HepG2 (cell line): ENCODE data around the gene NINJ2. TPM values are rescaled to one million over a fixed set of nuclear protein-coding genes. Genes with fewer than 3 reads are reported as not detected.

ENCODE experiments used
- AGO1 ChIP-seq: fragments of 200-400 bp; formaldehyde crosslinking; IDR thresholded peaks from 2 replicates; pipeline ENCODE4 v1.6.1; 2017; ENCODE audit warnings: mild to moderate bottlenecking, low read depth, low read length, moderate library complexity; ENCODE audit not compliant: poor library complexity, severe bottlenecking
- ASH2L ChIP-seq: fragments of 300-600, 200-600 bp; sonication (generic); IDR thresholded peaks from 2 replicates; pipeline ENCODE4 v1.7.0; 2017; ENCODE audit warnings: low read depth, mild to moderate bottlenecking, moderate library complexity, mixed read lengths, low read length; ENCODE audit not compliant: insufficient read length
- BHLHE40 ChIP-seq: IDR thresholded peaks from 2 replicates; pipeline ENCODE4 v1.6.1; 2011; ENCODE audit warnings: low read length, improper control_type of control experiment
- GRHL1 ChIP-seq: sonication (generic); formaldehyde crosslinking; conservative IDR thresholded peaks from 2 replicates; pipeline ENCODE4 v1.8.0; 2022; ENCODE audit warnings: missing genetic modification reagents
- HINFP ChIP-seq: sonication (generic); formaldehyde crosslinking; IDR thresholded peaks from 2 replicates; pipeline ENCODE4 v1.4.0; 2020; ENCODE audit warnings: low read depth, mild to moderate bottlenecking, missing genetic modification reagents
- HMG20B ChIP-seq: conservative IDR thresholded peaks from 2 replicates; pipeline ENCODE4 v1.6.1; 2016; ENCODE audit warnings: missing genetic modification reagents, missing compliant biosample characterization
- KAT7 ChIP-seq: IDR thresholded peaks from 2 replicates; pipeline ENCODE4 v1.6.1; 2018; ENCODE audit warnings: borderline replicate concordance, missing compliant biosample characterization
- MIXL1 ChIP-seq: IDR thresholded peaks from 2 replicates; pipeline ENCODE4 v1.6.1; 2016
- NFATC3 ChIP-seq: sonication (generic); formaldehyde crosslinking; IDR thresholded peaks from 2 replicates; pipeline ENCODE4 v1.5.1; 2020; ENCODE audit warnings: mild to moderate bottlenecking, missing genetic modification reagents
- NR2F6 ChIP-seq, 2 experiments: IDR thresholded peaks; 2 replicates each; pipeline ENCODE4 v1.6.1; 2016; ENCODE audit warnings: antibody characterized with exemption in 1 of 2, mild to moderate bottlenecking in 1 of 2
- ONECUT2 ChIP-seq: sonication (generic); formaldehyde crosslinking; IDR thresholded peaks from 2 replicates; pipeline ENCODE4 v1.4.0; 2020; ENCODE audit warnings: missing genetic modification reagents
- RORA ChIP-seq: sonication (generic); formaldehyde crosslinking; IDR thresholded peaks from 2 replicates; pipeline ENCODE4 v1.5.0; 2020; ENCODE audit warnings: mild to moderate bottlenecking, missing genetic modification reagents, moderate library complexity
- SPEN ChIP-seq: sonication (generic); formaldehyde crosslinking; IDR thresholded peaks from 2 replicates; pipeline ENCODE4 v1.5.1; 2020; ENCODE audit warnings: low read depth, mild to moderate bottlenecking, missing genetic modification reagents
- ZNF333 ChIP-seq: sonication (generic); formaldehyde crosslinking; IDR thresholded peaks from 2 replicates; pipeline ENCODE4 v1.4.0; 2020; ENCODE audit warnings: mild to moderate bottlenecking, missing genetic modification reagents, borderline replicate concordance
- ZNF510 ChIP-seq: sonication (generic); formaldehyde crosslinking; IDR thresholded peaks from 2 replicates; pipeline ENCODE4 v1.4.0; 2020; ENCODE audit warnings: low read depth, mild to moderate bottlenecking, missing genetic modification reagents
- ZNF546 ChIP-seq: sonication (generic); formaldehyde crosslinking; conservative IDR thresholded peaks from 2 replicates; pipeline ENCODE4 v1.8.1; 2023; ENCODE audit warnings: mild to moderate bottlenecking, missing genetic modification reagents
- ZNF567 ChIP-seq: sonication (generic); formaldehyde crosslinking; IDR thresholded peaks from 2 replicates; pipeline ENCODE4 v1.8.1; 2023; ENCODE audit warnings: mild to moderate bottlenecking, missing genetic modification reagents, borderline replicate concordance
- ZNF724P ChIP-seq: sonication (generic); formaldehyde crosslinking; IDR thresholded peaks from 2 replicates; pipeline ENCODE4 v1.8.0; 2022; ENCODE audit warnings: missing genetic modification reagents, borderline replicate concordance
- ZNF792 ChIP-seq: IDR thresholded peaks from 2 replicates; pipeline ENCODE4 v1.6.1; 2016
- ZNF841 ChIP-seq: sonication (generic); formaldehyde crosslinking; IDR thresholded peaks from 2 replicates; pipeline ENCODE4 v1.8.1; 2023; ENCODE audit warnings: missing genetic modification reagents, borderline replicate concordance
- ZSCAN22 ChIP-seq: sonication (generic); formaldehyde crosslinking; IDR thresholded peaks from 2 replicates; pipeline ENCODE4 v1.4.0; 2020; ENCODE audit warnings: mild to moderate bottlenecking, missing genetic modification reagents
- polyA plus RNA-seq, 8 experiments: library from polyadenylated mRNA; depleted of rRNA in 3 of 8; stranded (reverse) in 7 of 8; unstranded in 1 of 8; fragments of >200 nt; fragmentation: Illumina TruSeq in 4 of 8; extraction: Trizol in 4 of 8; gene quantifications; 2 replicates each; pipeline versions ENCODE4 v1.2.1 to v1.2.3, GENCODE V29; 2011 to 2016; ENCODE audit warnings: low read depth in 4 of 8, missing spikeins in 1 of 8, mixed read lengths in 1 of 8; ENCODE audit not compliant: insufficient read depth in 1 of 8
- total RNA-seq, 5 experiments: library from RNA; depleted of rRNA; stranded (reverse); fragments of >200 nt; fragmentation: Illumina TruSeq; extraction: Trizol; gene quantifications; 2 replicates each; pipeline ENCODE4 v1.2.3, GENCODE V29; 2016; ENCODE audit warnings: low read depth in 1 of 5
- TF ChIP-seq, protein P1 (sequence below): sonication (generic); formaldehyde crosslinking; IDR thresholded peaks from 2 replicates; pipeline ENCODE4 v1.4.0; 2020; ENCODE audit warnings: mild to moderate bottlenecking, missing genetic modification reagents
- TF ChIP-seq, protein P2 (sequence below): sonication (generic); formaldehyde crosslinking; IDR thresholded peaks from 2 replicates; pipeline ENCODE4 v1.4.0; 2020; ENCODE audit warnings: missing genetic modification reagents
- TF ChIP-seq, protein P3 (sequence below): sonication (generic); formaldehyde crosslinking; IDR thresholded peaks from 2 replicates; pipeline ENCODE4 v1.8.0; 2022; ENCODE audit warnings: missing genetic modification reagents, low read depth, mild to moderate bottlenecking, borderline replicate concordance

Gene NINJ2
- total and polyA plus RNA-seq, 2 of the 13 experiments (the other 11 are each of a cell fraction or from before 2014, with no cell fraction given), result 0.62 to 3.8 TPM

DNA sequence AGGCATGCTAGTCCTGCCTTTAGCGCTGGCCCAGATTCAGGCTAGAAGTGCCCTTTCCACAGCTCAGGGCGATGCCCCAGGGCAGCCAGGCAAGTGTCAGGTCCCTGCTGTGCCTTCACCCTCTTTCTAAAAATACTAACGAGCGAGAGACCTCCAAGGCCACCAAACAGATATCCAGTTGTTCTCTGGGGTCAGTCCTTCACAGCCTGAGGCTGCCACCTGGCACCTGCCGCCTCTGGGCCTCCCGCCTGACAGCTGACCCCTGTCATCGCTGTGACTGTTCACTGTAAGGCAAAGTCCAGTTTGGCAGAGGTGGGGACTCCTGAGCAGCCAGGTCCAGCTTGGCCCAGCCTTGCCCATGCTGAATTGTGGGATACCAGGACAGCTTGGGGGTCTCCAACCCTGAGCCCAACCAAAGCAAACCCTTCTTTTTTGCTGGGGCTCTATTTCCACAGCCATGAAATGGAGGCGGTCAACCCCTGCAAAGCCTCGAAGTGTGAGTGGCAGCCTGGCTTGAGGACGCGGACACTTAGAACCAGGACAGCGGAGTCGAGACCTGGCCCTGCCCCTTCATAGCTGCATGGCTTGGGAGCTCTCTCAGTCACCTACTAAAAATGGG, 79.9 kb downstream of the NINJ2 start (continued):
- TF ChIP-seq, protein P1, sequence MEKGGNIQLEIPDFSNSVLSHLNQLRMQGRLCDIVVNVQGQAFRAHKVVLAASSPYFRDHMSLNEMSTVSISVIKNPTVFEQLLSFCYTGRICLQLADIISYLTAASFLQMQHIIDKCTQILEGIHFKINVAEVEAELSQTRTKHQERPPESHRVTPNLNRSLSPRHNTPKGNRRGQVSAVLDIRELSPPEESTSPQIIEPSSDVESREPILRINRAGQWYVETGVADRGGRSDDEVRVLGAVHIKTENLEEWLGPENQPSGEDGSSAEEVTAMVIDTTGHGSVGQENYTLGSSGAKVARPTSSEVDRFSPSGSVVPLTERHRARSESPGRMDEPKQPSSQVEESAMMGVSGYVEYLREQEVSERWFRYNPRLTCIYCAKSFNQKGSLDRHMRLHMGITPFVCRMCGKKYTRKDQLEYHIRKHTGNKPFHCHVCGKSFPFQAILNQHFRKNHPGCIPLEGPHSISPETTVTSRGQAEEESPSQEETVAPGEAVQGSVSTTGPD (CRISPR knock-in tag), result peak; percentile 78
- no peak for TF ChIP-seq ZNF841
- no peak for TF ChIP-seq ZNF546 (CRISPR knock-in tag)
- TF ChIP-seq ZNF333 (CRISPR knock-in tag), result peak; percentile 63; the same call in 1 of the 2 replicates
- TF ChIP-seq ZNF567, result peak; percentile 88
- TF ChIP-seq NFATC3 (CRISPR knock-in tag), result no peak
- TF ChIP-seq ONECUT2 (CRISPR knock-in tag), result no peak
- no peak for TF ChIP-seq GRHL1 (CRISPR knock-in tag)
- TF ChIP-seq BHLHE40, result peak; percentile 57; the same call in 1 of the 2 replicates
- no peak for TF ChIP-seq HINFP (CRISPR knock-in tag)
- peak; percentile 91 for TF ChIP-seq NR2F6 (IDR thresholded peaks at IDR 0.05)
- peak; percentile 96 for TF ChIP-seq NR2F6 (CRISPR knock-in tag; IDR thresholded peaks at IDR 0.05)
- TF ChIP-seq MIXL1 (CRISPR knock-in tag), result peak; percentile 75; the same call in 1 of the 2 replicates
- TF ChIP-seq, protein P2, sequence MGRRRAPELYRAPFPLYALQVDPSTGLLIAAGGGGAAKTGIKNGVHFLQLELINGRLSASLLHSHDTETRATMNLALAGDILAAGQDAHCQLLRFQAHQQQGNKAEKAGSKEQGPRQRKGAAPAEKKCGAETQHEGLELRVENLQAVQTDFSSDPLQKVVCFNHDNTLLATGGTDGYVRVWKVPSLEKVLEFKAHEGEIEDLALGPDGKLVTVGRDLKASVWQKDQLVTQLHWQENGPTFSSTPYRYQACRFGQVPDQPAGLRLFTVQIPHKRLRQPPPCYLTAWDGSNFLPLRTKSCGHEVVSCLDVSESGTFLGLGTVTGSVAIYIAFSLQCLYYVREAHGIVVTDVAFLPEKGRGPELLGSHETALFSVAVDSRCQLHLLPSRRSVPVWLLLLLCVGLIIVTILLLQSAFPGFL, result no peak
- no peak for TF ChIP-seq RORA (CRISPR knock-in tag)
- TF ChIP-seq ZNF510 (CRISPR knock-in tag), result no peak
- TF ChIP-seq SPEN, result peak; percentile 83
- TF ChIP-seq, protein P3, sequence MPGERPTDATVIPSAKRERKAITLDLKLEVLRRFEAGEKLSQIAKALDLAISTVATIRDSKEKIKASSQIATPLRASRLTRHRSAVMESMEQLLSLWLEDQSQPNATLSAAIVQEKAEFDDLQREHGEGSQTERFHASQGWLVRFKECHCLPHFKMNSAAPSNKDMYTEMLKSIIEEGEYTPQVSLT, result no peak
- peak; percentile 72; the same call in 1 of the 2 replicates for TF ChIP-seq HMG20B (CRISPR knock-in tag)
- peak; percentile 59; the same call in 1 of the 2 replicates for TF ChIP-seq ZNF792 (CRISPR knock-in tag)
- TF ChIP-seq KAT7, result no peak
- TF ChIP-seq ASH2L, result peak; percentile 63
- peak; percentile 92; the same call in 1 of the 2 replicates for TF ChIP-seq ZNF724P (CRISPR knock-in tag)
- TF ChIP-seq AGO1, result no peak
- TF ChIP-seq ZSCAN22 (CRISPR knock-in tag), result no peak
